Measurements from ENCODE around the gene SUPT20HL2. TPM values are rescaled to one million over a fixed set of nuclear protein-coding genes. Genes with fewer than 3 reads are reported as not detected.

SUPT20HL2 gene
- total RNA-seq, 4 donors from 2014 or later, result 0.19 TPM; not detected in 3

- DNase-seq (ENCODE audit: low spot score) (no peak), ATAC-seq (ENCODE audit: low FRiP score) (no peak)
- TF ChIP-seq, protein P1, sequence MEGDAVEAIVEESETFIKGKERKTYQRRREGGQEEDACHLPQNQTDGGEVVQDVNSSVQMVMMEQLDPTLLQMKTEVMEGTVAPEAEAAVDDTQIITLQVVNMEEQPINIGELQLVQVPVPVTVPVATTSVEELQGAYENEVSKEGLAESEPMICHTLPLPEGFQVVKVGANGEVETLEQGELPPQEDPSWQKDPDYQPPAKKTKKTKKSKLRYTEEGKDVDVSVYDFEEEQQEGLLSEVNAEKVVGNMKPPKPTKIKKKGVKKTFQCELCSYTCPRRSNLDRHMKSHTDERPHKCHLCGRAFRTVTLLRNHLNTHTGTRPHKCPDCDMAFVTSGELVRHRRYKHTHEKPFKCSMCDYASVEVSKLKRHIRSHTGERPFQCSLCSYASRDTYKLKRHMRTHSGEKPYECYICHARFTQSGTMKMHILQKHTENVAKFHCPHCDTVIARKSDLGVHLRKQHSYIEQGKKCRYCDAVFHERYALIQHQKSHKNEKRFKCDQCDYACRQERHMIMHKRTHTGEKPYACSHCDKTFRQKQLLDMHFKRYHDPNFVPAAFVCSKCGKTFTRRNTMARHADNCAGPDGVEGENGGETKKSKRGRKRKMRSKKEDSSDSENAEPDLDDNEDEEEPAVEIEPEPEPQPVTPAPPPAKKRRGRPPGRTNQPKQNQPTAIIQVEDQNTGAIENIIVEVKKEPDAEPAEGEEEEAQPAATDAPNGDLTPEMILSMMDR (IDR thresholded peaks at IDR 0.05), result no peak
Observed at GRCh38 chrX:24268786-24269185, 45.1 kb downstream of the SUPT20HL2 start.

DNA sequence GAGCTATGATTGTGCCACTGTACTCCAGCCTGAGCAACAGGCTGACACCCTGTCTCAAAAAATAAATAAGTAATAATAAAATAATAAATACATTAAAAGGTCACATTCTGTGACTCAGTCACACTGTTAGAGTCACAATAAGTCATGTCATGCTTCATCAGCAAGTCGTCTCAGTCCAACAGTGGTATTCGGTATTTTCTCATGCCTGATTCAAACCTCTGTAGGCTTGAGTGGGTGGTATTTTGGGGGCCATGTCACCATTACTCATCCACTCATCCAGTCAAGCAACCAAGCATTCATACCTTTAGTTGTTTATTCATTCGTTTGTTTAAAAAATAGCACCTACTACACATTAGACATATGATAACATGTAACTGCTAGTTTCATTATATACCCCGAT lies 46.9 kb downstream of the SUPT20HL2 start:
- TF ChIP-seq, protein P1 (IDR thresholded peaks at IDR 0.05), result no peak
- ATAC-seq (ENCODE audit: low FRiP score) (no peak), DNase-seq (ENCODE audit: low spot score) (no peak)

- TF ChIP-seq, protein P1 (IDR thresholded peaks at IDR 0.05), result no peak
- DNase-seq (ENCODE audit: low spot score), result no peak
- ATAC-seq (ENCODE audit: low FRiP score), result no peak
Observed at GRCh38 chrX:24264383-24264782, 49.5 kb downstream of the SUPT20HL2 start.

GRCh38 chrX:24262309-24262708 lies 51.6 kb downstream of the SUPT20HL2 start:
- no peak for DNase-seq (ENCODE audit: low spot score)
- TF ChIP-seq, protein P1 (IDR thresholded peaks at IDR 0.05), result no peak
- ATAC-seq (ENCODE audit: low FRiP score), result no peak

Other genes with a start within 250 kb of the SUPT20HL2 start
- 10 to 100 TPM; 40.4 to 78.2 (median 44.9) TPM for gene ZFX, start 164.3 kb downstream of the SUPT20HL2 start, total RNA-seq
- gene SUPT20HL1, start 46.6 kb upstream of the SUPT20HL2 start, total RNA-seq, result not detected
- 10 to 100 TPM; 12.4 to 44.6 (median 16.6) TPM for gene PDK3, start 151.2 kb upstream of the SUPT20HL2 start, total RNA-seq